Measurements from ENCODE around the gene CPD.

DNA sequence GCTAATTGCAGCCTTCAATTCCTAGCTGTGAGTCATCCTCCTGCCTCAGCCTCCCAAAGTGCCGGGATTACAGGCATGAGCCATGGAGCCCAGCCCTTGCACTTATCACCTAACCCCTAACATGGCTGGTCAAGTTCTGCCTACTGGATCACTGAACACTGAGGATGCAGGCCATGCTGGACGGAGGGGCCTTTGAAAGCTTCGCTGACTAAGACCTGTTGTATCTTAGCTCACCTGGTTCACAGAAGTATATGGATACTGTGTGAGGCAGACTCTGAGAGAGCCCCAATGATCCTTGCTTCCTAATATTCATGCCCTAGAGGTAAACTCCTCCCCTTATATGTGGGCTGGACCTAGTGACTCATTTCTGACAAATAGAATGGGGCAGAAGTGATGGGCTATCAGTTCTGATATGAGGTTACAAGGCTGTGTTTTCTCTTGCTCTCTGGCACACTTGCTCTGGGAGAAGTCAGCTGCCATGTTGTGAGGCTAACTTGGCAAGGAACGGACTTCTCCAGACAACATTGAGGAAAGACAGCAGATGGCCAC lies 33.1 kb upstream of the CPD start:
- TF ChIP-seq EZH2phosphoT487 (IDR thresholded peaks at IDR 0.05; ENCODE audit: insufficient read depth, low read depth) (no peak), EZH2 (IDR thresholded peaks at IDR 0.05; ENCODE audit: insufficient read depth, poor library complexity, severe bottlenecking) (no peak)
